ENCODE results near the gene LIME1. TPM values are rescaled to one million over a fixed set of nuclear protein-coding genes. Genes with fewer than 3 reads are reported as not detected.

LIME1 gene
- total RNA-seq, 1 experiment from 2014 or later: 5.8 TPM

DNA sequence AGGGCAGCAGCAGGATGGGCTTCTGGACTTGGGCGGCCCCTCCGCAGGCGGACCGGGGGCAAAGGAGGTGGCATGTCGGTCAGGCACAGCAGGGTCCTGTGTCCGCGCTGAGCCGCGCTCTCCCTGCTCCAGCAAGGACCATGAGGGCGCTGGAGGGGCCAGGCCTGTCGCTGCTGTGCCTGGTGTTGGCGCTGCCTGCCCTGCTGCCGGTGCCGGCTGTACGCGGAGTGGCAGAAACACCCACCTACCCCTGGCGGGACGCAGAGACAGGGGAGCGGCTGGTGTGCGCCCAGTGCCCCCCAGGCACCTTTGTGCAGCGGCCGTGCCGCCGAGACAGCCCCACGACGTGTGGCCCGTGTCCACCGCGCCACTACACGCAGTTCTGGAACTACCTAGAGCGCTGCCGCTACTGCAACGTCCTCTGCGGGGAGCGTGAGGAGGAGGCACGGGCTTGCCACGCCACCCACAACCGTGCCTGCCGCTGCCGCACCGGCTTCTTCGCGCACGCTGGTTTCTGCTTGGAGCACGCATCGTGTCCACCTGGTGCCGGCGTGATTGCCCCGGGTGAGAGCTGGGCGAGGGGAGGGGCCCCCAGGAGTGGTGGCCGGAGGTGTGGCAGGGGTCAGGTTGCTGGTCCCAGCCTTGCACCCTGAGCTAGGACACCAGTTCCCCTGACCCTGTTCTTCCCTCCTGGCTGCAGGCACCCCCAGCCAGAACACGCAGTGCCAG, 39.7 kb upstream of the LIME1 start, which contains the start of gene TNFRSF6B:
TNFRSF6B (plus strand) TSS at position 25 of the 729 bp plus-strand sequence; CDS start at position 141, 116 bp downstream.
- DNase-seq (ENCODE audit: low read depth): no peak

DNA sequence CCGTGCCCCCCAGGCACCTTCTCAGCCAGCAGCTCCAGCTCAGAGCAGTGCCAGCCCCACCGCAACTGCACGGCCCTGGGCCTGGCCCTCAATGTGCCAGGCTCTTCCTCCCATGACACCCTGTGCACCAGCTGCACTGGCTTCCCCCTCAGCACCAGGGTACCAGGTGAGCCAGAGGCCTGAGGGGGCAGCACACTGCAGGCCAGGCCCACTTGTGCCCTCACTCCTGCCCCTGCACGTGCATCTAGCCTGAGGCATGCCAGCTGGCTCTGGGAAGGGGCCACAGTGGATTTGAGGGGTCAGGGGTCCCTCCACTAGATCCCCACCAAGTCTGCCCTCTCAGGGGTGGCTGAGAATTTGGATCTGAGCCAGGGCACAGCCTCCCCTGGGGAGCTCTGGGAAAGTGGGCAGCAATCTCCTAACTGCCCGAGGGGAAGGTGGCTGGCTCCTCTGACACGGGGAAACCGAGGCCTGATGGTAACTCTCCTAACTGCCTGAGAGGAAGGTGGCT, 39.1 kb upstream of the LIME1 start:
- no peak for DNase-seq (ENCODE audit: low read depth)

DNA sequence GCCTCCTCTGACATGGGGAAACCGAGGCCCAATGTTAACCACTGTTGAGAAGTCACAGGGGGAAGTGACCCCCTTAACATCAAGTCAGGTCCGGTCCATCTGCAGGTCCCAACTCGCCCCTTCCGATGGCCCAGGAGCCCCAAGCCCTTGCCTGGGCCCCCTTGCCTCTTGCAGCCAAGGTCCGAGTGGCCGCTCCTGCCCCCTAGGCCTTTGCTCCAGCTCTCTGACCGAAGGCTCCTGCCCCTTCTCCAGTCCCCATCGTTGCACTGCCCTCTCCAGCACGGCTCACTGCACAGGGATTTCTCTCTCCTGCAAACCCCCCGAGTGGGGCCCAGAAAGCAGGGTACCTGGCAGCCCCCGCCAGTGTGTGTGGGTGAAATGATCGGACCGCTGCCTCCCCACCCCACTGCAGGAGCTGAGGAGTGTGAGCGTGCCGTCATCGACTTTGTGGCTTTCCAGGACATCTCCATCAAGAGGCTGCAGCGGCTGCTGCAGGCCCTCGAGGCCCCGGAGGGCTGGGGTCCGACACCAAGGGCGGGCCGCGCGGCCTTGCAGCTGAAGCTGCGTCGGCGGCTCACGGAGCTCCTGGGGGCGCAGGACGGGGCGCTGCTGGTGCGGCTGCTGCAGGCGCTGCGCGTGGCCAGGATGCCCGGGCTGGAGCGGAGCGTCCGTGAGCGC, 38.5 kb upstream of the LIME1 start:
- no peak for DNase-seq (ENCODE audit: low read depth)

- DNase-seq (ENCODE audit: low read depth): peak; percentile 96
Measured at GRCh38 chr20:63698739-63699465, 37.6 kb upstream of the LIME1 start.

GRCh38 chr20:63699466-63700198, 36.8 kb upstream of the LIME1 start:
- DNase-seq (ENCODE audit: low read depth): no peak

DNA sequence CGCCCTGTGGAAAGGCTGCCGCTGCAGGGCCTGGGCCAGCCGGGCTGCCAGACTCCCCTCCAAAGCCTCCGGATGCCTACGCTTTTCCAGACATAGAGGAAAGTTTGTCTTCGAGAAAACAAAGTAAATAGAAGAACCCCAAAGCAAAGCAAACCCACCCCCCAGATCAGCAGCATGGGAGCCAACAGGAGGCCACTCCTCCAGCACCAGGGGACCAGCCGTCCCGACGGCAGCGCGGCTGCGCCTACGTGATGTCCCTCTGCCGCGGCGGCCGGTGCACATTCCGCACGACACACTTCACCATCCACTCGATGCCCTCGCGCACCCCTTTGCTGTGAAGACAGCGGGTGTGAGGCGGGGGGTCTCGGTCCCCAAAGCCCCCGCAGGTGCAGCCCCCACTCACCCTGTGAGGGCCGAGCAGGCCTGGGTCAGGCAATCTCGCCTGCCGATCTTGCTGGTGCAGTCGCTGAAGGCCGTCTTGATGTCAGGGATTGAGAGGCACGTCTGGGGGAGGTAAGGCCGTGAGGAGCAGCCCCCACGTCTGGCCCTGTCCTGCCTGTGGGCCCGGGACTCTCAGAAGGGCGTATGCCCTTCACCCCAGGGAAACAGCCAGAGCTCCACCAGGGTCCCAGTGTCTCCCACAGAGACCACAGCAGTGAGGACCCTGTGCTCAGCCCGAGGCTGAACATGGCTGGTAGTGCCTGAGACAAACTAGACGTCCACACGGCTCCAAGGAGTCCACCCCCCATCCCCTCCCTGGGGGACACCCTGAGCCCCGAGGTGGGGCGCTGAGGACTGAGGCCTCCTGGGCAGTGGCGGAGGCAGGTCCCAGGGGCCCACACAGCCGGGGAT, 36.0 kb upstream of the LIME1 start:
- DNase-seq (ENCODE audit: low read depth): no peak

DNA sequence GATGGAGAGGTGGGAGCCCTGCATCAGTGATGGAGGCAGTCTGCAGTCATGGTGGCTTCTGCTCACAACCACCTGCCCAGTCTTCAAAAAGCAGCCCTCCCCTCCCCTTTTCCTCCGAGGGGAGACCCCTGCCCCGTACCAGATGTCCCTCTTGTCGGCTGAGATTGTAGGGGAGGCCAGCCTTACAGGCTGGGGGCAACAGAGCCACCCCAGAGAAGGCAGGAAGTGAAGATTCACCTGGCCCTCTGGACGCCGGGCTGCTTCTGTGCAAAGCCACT, 35.5 kb upstream of the LIME1 start:
- no peak for DNase-seq (ENCODE audit: low read depth)

DNA sequence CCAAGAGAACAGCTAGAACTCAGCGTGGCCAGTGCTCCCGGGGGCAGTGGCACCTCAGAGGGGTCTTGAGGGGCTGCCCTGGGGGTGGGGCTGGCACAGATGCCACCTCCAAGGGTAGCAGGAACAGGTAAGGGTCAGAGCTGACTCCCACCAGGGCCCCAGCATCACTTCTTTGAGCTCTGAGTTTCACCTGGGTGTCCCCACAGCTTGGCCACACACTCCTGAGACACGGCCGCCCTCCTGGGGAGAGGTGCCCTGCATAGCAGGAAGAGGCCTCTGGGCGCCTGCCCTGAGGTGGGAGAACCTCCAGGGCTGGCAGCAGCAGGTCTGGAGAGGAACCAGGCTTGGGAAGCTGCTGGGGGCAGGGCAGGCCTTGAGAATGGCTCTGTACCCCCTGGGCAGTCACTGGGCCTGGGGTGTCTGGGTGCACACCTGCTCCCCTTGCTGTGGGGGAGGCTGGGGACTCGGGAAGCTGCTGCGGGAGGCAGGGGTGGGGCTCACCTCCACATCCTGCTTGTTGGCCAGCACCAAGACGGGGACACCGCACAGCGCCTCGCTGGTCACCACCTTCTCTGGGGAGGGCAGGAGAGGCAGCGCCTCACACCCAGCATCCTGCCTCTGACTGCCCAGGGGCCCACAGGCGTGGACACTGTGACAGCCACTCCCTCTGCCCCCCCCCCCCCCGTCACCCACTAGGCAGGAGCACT, 35.0 kb upstream of the LIME1 start:
- DNase-seq (ENCODE audit: low read depth): no peak

GRCh38 chr20:63702036-63702665, 34.3 kb upstream of the LIME1 start:
- no peak for DNase-seq (ENCODE audit: low read depth)

DNA sequence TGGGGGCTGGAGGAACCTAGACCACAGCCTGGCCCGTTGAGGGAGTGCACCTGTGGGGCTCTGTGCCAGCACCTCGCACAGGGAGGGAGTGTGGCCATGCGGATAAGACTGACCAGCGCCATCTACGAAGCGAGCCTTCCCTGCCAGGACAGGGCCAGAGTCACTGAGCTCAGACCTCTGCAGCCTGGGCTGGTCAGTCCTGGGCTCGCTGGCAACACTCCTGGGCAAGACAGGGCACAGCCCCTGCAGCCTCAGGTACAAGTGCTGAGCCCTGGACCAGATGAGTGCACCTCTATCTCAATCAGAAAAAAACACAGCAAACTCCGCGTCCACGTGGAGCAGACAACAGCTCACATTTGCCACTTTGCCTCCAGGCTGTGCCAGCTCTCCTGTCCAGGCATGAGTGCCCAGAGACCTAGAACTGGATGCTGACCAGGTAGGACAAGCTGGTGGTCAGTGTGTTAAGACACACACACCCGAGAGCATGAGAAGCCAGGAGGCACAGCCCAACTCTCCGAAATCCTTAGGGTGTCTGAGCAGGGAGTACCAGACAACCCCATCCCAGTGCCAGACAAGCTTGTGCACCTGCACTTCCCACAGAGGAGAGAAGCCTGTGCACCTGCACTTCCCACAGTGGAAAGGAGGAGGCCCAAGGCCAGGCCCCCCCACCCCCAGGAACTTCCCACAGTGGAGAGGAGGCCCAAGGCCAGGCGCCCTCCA, 33.6 kb upstream of the LIME1 start:
- no peak for DNase-seq (ENCODE audit: low read depth)

GRCh38 chr20:63703471-63703975, 32.9 kb upstream of the LIME1 start:
- DNase-seq (ENCODE audit: low read depth): no peak

GRCh38 chr20:63703976-63704748, 32.3 kb upstream of the LIME1 start:
- no peak for DNase-seq (ENCODE audit: low read depth)

DNA sequence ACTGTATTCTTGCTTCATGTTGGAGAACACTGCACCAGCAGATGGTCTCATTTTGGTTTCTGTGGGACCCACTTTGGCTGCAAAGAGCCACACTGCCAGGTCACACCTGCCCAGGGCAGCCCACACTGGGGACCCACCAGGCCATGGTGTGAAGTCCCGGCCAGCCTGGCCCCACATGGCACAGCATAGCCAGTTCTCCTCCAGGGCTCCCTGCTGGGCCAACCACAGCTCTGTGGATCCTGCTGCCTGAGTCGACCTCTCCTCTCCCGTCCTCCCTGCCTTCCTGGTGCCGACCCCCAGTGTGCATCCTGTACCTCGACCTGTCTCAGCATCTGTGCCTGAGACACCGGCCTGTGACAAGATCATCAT, 31.7 kb upstream of the LIME1 start:
- DNase-seq (ENCODE audit: low read depth): no peak

GRCh38 chr20:63705232-63706026, 31.0 kb upstream of the LIME1 start:
- DNase-seq (ENCODE audit: low read depth): no peak

GRCh38 chr20:63706027-63706695, 30.3 kb upstream of the LIME1 start:
- DNase-seq (ENCODE audit: low read depth): no peak

GRCh38 chr20:63706852-63707557, 29.5 kb upstream of the LIME1 start:
- DNase-seq (ENCODE audit: low read depth): peak; percentile 61
